GM23338 (cell line): Measurements from ENCODE around the gene RBM38. TPM values are rescaled to one million over a fixed set of nuclear protein-coding genes. Genes with fewer than 3 reads are reported as not detected.

Source experiments
- ATAC-seq: fragments of 200-7000 bp; cut with Tn5 transposase; 3 replicates; pipeline ENCODE4 v1.9.1; 2020
- DNase-seq: peaks from one replicate; pipeline ENCODE4 v3.0.0-alpha.2; 2015; ENCODE audit warnings: low spot score
- H2AFZ ChIP-seq: fragments of 200-600 bp; sonication (generic); 2 replicates; pipeline ENCODE4 v1.8.0; 2016; ENCODE audit warnings: antibody characterized with exemption, mild to moderate bottlenecking, moderate library complexity
- H3F3A ChIP-seq: fragments of 200-600 bp; sonication (generic); replicated peaks from 2 replicates; pipeline ENCODE4 v1.8.0; 2017; ENCODE audit warnings: antibody characterized with exemption, mixed run types, low read depth
- H3K27ac ChIP-seq: fragments of 200-600 bp; sonication (generic); 2 replicates; pipeline ENCODE4 v1.6.1; 2016; ENCODE audit warnings: low read depth
- H3K27me3 ChIP-seq: fragments of 200-600 bp; sonication (generic); 2 replicates; pipeline ENCODE4 v1.8.0; 2016; ENCODE audit warnings: mild to moderate bottlenecking, mixed run types, moderate library complexity; ENCODE audit not compliant: insufficient read depth
- H3K36me3 ChIP-seq: fragments of 200-600 bp; sonication (generic); 2 replicates; pipeline ENCODE4 v1.8.0; 2016; ENCODE audit warnings: mild to moderate bottlenecking; ENCODE audit not compliant: insufficient read depth
- H3K4me1 ChIP-seq: fragments of 200-600 bp; sonication (generic); 2 replicates; pipeline ENCODE4 v1.8.0; 2016; ENCODE audit warnings: mild to moderate bottlenecking, moderate library complexity; ENCODE audit not compliant: insufficient read depth
- H3K4me2 ChIP-seq: fragments of 200-600 bp; sonication (generic); 2 replicates; pipeline ENCODE4 v1.7.1; 2017; ENCODE audit warnings: mixed run types
- H3K4me3 ChIP-seq: fragments of 200-600 bp; sonication (generic); 2 replicates; pipeline ENCODE4 v1.6.1; 2016; ENCODE audit warnings: mixed run types
- H3K79me2 ChIP-seq: fragments of 200-600 bp; sonication (generic); replicated peaks from 2 replicates; pipeline ENCODE4 v1.8.0; 2017; ENCODE audit warnings: mild to moderate bottlenecking; ENCODE audit not compliant: insufficient read depth
- H3K9me2 ChIP-seq: fragments of 200-600 bp; sonication (generic); 2 replicates; pipeline ENCODE4 v1.8.0; 2017; ENCODE audit not compliant: insufficient read depth
- H4K20me1 ChIP-seq: fragments of 200-600 bp; sonication (generic); replicated peaks from 2 replicates; pipeline ENCODE4 v1.8.0; 2017; ENCODE audit warnings: mild to moderate bottlenecking; ENCODE audit not compliant: insufficient read depth
- H3K27ac Mint-ChIP-seq: 2 replicates; pipeline ENCODE4 v1.8.0; 2020; ENCODE audit warnings: inconsistent platforms, mild to moderate bottlenecking, moderate library complexity, mixed read lengths
- H3K27me3 Mint-ChIP-seq: 3 replicates; pipeline ENCODE4 v1.8.0; 2022; ENCODE audit warnings: low read depth, mild to moderate bottlenecking, moderate library complexity, mixed read lengths, inconsistent platforms; ENCODE audit not compliant: insufficient read depth, poor library complexity
- H3K36me3 Mint-ChIP-seq: 3 replicates; pipeline ENCODE4 v1.8.0; 2021; ENCODE audit warnings: low read depth, mild to moderate bottlenecking, inconsistent platforms, moderate library complexity, mixed read lengths
- H3K4me1 Mint-ChIP-seq: 3 replicates; pipeline ENCODE4 v1.8.0; 2020; ENCODE audit warnings: mild to moderate bottlenecking, inconsistent platforms, mixed read lengths
- H3K4me3 Mint-ChIP-seq: 3 replicates; pipeline ENCODE4 v1.8.0; 2021; ENCODE audit warnings: moderate library complexity, mild to moderate bottlenecking, inconsistent platforms, mixed read lengths
- H3K9me3 Mint-ChIP-seq: 3 replicates; pipeline ENCODE4 v1.8.0; 2020; ENCODE audit warnings: moderate library complexity, mild to moderate bottlenecking, inconsistent platforms, mixed read lengths
- CREB1 ChIP-seq: fragments of 250-450 bp; sonication (Bioruptor Pico); IDR thresholded peaks from 2 replicates; pipeline ENCODE4 v1.5.0; 2020; ENCODE audit warnings: low read depth, mild to moderate bottlenecking, moderate library complexity
- CTCF ChIP-seq, 2 experiments: fragments of 200-600 bp in 1 of 2; sonication (generic) in 1 of 2; conservative IDR thresholded peaks; 2 replicates each; pipeline versions ENCODE4 v1.5.1 to v1.6.1; 2016 to 2017; ENCODE audit warnings: antibody characterized with exemption in 2 of 2, low read depth in 2 of 2, mild to moderate bottlenecking in 2 of 2, moderate library complexity in 1 of 2
- EZH2 ChIP-seq: fragments of 200-600 bp; sonication (generic); IDR thresholded peaks from one replicate; pipeline ENCODE4 v1.8.0; 2017; ENCODE audit warnings: antibody characterized with exemption, mild to moderate bottlenecking, low read depth; ENCODE audit not compliant: unreplicated experiment
- NANOG ChIP-seq: IDR thresholded peaks from 2 replicates; pipeline ENCODE4 v1.6.1; 2016; ENCODE audit warnings: antibody characterized with exemption, borderline replicate concordance
- POLR2AphosphoS5 ChIP-seq: IDR thresholded peaks from 2 replicates; pipeline ENCODE4 v1.6.1; 2016; ENCODE audit warnings: antibody characterized with exemption, low read depth
- ZNF331 ChIP-seq: fragments of 250-450 bp; sonication (Bioruptor Pico); IDR thresholded peaks from 2 replicates; pipeline ENCODE4 v1.5.0; 2020; ENCODE audit warnings: low read depth, mild to moderate bottlenecking, moderate library complexity
- polyA plus RNA-seq: library from polyadenylated mRNA; unstranded; fragments of >200 nt; fragmentation: Nextera tagmentation; extraction: Ambion mirVana; gene quantifications from 2 replicates; pipeline ENCODE4 v1.2.1, GENCODE V29; 2016
- total RNA-seq: library from RNA; depleted of rRNA; stranded (reverse); fragments of >200 nt; shearing (Covaris generic); gene quantifications from 2 replicates; pipeline ENCODE4 v1.2.3, GENCODE V29; 2014
- TF ChIP-seq, protein P1 (sequence below): fragments of 250-450 bp; sonication (Bioruptor Pico); IDR thresholded peaks from 2 replicates; pipeline ENCODE4 v1.5.0; 2020; ENCODE audit warnings: mild to moderate bottlenecking, moderate library complexity

The RBM38 gene
- total and polyA plus RNA-seq, 2 experiments from 2014 or later, result 22.9 to 80.5 TPM

DNA sequence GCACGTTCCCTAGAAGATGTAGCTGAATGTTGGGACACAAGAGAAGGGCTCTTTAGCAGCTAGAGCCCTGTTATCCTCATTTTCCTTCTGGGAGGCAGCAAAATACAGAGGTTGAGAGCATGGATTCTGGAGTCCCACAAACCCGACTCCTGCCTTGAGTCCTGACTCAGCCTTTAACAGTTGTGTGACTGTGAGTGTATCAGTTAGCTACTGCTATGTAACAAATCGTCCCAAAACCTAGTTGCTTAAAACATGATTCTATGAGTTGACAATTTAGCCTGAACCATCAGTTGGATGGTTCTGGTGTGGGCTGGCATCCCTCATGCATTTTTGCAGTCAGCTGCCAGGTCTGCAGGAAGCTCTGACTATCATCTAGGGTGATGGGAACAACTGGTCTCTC is 54.6 kb downstream of the RBM38 start:
- no peaks in the 10 kb centered on the region for H3K36me3 ChIP-seq
- H3K79me2 ChIP-seq, result no peaks in the 10 kb centered on the region
- H3K27me3 ChIP-seq, result no peaks in the 10 kb centered on the region
- TF ChIP-seq ZNF331 (no peak), CTCF (conservative IDR thresholded peaks at IDR 0.05; ENCODE audit: low read depth in 2 of 2) (no peak), CREB1 (CRISPR knock-in tag) (no peak), NANOG (no peak), POLR2AphosphoS5 (no peak), EZH2 (no peak)
- TF ChIP-seq, protein P1, sequence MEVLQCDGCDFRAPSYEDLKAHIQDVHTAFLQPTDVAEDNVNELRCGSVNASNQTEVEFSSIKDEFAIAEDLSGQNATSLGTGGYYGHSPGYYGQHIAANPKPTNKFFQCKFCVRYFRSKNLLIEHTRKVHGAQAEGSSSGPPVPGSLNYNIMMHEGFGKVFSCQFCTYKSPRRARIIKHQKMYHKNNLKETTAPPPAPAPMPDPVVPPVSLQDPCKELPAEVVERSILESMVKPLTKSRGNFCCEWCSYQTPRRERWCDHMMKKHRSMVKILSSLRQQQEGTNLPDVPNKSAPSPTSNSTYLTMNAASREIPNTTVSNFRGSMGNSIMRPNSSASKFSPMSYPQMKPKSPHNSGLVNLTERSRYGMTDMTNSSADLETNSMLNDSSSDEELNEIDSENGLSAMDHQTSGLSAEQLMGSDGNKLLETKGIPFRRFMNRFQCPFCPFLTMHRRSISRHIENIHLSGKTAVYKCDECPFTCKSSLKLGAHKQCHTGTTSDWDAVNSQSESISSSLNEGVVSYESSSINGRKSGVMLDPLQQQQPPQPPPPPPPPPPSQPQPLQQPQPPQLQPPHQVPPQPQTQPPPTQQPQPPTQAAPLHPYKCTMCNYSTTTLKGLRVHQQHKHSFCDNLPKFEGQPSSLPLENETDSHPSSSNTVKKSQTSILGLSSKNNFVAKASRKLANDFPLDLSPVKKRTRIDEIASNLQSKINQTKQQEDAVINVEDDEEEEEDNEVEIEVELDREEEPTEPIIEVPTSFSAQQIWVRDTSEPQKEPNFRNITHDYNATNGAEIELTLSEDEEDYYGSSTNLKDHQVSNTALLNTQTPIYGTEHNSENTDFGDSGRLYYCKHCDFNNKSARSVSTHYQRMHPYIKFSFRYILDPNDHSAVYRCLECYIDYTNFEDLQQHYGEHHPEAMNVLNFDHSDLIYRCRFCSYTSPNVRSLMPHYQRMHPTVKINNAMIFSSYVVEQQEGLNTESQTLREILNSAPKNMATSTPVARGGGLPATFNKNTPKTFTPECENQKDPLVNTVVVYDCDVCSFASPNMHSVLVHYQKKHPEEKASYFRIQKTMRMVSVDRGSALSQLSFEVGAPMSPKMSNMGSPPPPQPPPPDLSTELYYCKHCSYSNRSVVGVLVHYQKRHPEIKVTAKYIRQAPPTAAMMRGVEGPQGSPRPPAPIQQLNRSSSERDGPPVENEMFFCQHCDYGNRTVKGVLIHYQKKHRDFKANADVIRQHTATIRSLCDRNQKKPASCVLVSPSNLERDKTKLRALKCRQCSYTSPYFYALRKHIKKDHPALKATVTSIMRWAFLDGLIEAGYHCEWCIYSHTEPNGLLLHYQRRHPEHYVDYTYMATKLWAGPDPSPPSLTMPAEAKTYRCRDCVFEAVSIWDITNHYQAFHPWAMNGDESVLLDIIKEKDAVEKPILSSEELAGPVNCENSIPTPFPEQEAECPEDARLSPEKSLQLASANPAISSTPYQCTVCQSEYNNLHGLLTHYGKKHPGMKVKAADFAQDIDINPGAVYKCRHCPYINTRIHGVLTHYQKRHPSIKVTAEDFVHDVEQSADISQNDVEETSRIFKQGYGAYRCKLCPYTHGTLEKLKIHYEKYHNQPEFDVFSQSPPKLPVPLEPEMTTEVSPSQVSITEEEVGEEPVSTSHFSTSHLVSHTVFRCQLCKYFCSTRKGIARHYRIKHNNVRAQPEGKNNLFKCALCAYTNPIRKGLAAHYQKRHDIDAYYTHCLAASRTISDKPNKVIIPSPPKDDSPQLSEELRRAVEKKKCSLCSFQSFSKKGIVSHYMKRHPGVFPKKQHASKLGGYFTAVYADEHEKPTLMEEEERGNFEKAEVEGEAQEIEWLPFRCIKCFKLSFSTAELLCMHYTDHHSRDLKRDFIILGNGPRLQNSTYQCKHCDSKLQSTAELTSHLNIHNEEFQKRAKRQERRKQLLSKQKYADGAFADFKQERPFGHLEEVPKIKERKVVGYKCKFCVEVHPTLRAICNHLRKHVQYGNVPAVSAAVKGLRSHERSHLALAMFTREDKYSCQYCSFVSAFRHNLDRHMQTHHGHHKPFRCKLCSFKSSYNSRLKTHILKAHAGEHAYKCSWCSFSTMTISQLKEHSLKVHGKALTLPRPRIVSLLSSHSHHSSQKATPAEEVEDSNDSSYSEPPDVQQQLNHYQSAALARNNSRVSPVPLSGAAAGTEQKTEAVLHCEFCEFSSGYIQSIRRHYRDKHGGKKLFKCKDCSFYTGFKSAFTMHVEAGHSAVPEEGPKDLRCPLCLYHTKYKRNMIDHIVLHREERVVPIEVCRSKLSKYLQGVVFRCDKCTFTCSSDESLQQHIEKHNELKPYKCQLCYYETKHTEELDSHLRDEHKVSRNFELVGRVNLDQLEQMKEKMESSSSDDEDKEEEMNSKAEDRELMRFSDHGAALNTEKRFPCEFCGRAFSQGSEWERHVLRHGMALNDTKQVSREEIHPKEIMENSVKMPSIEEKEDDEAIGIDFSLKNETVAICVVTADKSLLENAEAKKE, result no peak
- H3K4me3 ChIP-seq, result no peak overlapping the region
- DNase-seq, result no peak
- Mint-ChIP-seq H3K9me3 (no peaks in the 10 kb centered on the region; the same call in 2 of the 3 replicates), H3K27me3 (peaks cover 12% of the 10 kb centered on the region), H3K4me1 (peaks cover 15% of the 10 kb centered on the region), H3K36me3 (no peaks in the 10 kb centered on the region), H3K4me3 (no peak overlapping the region), H3K27ac (no peak overlapping the region)
- H4K20me1 ChIP-seq, result no peaks in the 10 kb centered on the region
- ATAC-seq, result no peak
- no peaks in the 10 kb centered on the region for H3K4me1 ChIP-seq
- no peak overlapping the region for H3K4me2 ChIP-seq
- no peaks in the 10 kb centered on the region for H3K9me2 ChIP-seq
- no peaks in the 10 kb centered on the region for H3F3A ChIP-seq
- H3K27ac ChIP-seq, result no peak overlapping the region
- H2AFZ ChIP-seq, result no peak overlapping the region
